ENCODE results near the gene DOCK1. TPM values are rescaled to one million over a fixed set of nuclear protein-coding genes. Genes with fewer than 3 reads are reported as not detected.

DOCK1 gene
- total RNA-seq, 2 donors from 2014 or later: 0.34 to 0.67 TPM

GRCh38 chr10:127337801-127338200 is 432.6 kb downstream of the DOCK1 start:
- Mint-ChIP-seq H3K4me3 (no peak overlapping the region), H3K27me3 (no peaks in the 10 kb centered on the region), H3K4me1 (no peaks in the 10 kb centered on the region), H3K27ac (no peak overlapping the region), H3K36me3 (ENCODE audit: low read depth) (no peaks in the 10 kb centered on the region), H3K9me3 (no peaks in the 10 kb centered on the region)
- ATAC-seq (replicated peaks): no peak

DNA sequence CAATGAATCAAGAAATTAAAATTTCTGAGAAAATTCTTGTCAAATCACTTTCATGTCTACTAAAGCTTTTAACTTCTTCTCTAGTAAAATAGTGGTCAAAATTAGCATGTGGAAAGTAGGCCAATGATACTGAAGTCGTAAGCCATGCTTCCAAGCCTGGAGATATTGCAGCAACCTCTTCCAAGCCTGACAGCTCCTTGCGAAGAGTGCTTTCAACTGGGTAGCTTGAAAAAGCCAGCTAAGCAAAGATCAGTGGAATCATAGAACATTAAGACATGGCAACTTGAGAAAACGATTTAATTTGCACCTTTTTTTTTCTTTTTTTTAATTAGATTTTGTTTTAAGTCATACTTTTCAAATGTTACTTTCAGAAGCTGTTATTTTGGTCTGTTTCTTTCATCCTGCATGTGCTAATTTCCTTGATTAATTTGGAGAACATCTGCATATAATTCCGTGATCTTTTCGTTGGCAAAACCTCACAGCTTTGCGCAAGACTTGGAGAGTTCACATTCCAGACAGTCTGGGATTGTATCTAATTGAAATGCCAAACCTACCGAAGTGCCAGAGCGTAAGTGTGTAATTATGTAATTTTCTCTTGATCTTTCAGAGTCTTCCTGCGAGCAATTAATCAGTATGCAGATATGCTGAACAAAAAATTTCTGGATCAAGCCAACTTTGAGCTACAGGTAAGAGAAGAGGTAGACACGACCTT is 433.3 kb downstream of the DOCK1 start:
- H3K27me3 Mint-ChIP-seq: no peaks in the 10 kb centered on the region
- no peak overlapping the region for H3K4me3 Mint-ChIP-seq
- no peaks in the 10 kb centered on the region for H3K4me1 Mint-ChIP-seq
- H3K9me3 Mint-ChIP-seq: no peaks in the 10 kb centered on the region
- H3K36me3 Mint-ChIP-seq (ENCODE audit: low read depth): no peaks in the 10 kb centered on the region
- ATAC-seq (replicated peaks): no peak
- no peak overlapping the region for H3K27ac Mint-ChIP-seq

DNA sequence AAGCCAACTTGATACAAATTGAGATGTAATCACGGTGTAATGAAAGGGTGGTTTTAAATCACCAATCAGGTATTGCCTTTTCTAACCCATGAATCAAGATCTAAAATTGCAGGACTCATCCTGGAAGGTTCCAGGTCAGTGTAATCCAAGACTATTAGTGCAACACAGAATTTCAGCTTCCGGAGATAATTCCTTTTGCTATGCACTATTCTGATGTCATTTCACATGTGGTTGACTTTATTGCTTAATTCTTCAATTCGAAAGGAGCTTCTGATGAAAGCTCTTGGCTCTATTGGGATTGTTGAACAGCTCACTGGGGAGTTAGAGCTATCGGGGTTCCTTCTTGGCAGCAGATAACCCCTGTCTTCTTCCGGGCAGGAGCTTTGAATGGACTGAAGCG is 438.6 kb downstream of the DOCK1 start:
- Mint-ChIP-seq H3K9me3 (no peaks in the 10 kb centered on the region), H3K27ac (no peak overlapping the region), H3K4me1 (no peaks in the 10 kb centered on the region), H3K4me3 (no peak overlapping the region), H3K27me3 (no peaks in the 10 kb centered on the region), H3K36me3 (ENCODE audit: low read depth) (no peaks in the 10 kb centered on the region)
- no peak for ATAC-seq (replicated peaks)

DNA sequence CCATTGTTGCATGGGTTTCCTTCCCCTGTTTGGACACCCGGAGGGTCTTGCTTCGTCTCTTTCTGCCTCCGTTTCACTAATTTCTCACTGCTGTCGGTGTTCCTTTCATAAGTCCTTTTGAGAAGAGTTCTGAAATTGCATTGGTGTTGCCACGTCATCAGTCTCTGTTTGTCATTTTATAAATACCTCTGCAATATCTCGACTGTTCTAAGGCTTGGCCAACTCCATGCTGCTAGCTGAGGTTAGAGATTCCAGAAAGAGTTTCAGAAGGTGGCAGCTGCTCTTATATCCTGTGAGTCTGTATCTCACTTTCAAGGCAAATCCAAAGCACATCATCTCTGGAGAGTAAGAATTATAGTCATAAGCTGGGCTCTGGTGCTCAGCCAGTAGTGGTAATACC is 439.1 kb downstream of the DOCK1 start:
- Mint-ChIP-seq H3K27ac (no peak overlapping the region), H3K36me3 (ENCODE audit: low read depth) (no peaks in the 10 kb centered on the region), H3K4me3 (no peak overlapping the region), H3K4me1 (no peaks in the 10 kb centered on the region), H3K27me3 (peaks cover 3% of the 10 kb centered on the region), H3K9me3 (no peaks in the 10 kb centered on the region)
- ATAC-seq (replicated peaks): no peak

DNA sequence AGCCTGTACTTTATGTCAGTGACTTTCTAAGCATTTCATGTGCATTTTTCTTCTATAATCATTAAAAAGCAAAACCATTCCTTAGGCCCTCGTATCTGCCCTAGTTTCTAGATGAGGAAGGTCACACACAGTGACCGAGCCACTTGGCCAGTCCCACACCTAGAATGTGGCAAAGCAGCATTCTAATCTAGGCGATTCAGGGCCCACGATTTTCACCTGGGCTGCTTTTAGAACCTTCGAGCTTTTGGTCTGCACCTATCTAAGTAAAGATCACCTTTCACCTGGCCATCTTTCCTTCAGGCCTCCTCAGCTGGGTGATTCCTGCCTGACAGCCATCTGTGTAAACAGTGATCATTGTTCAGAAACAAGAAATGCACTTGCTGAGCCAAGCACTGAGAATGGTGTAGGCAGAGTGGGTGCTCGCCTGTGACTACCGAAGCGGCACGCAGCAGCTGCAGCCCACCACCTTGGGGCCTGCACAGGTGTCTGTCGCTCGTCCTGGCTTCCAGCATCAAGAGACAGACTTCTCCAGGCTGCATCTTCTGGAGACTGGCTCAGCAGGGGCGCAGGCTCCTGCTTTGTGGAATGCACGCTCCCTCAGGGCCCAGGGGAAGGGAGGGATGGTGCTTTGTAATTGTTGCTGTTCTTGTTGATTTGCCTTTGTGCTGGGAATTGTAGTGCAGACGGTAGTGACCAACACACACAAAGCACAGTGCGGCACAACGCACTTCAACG is 440.2 kb downstream of the DOCK1 start:
- peaks cover 8% of the 10 kb centered on the region for H3K27me3 Mint-ChIP-seq
- H3K27ac Mint-ChIP-seq: no peak overlapping the region
- no peaks in the 10 kb centered on the region for H3K9me3 Mint-ChIP-seq
- H3K4me1 Mint-ChIP-seq: no peaks in the 10 kb centered on the region
- no peaks in the 10 kb centered on the region for H3K36me3 Mint-ChIP-seq (ENCODE audit: low read depth)
- no peak for ATAC-seq (replicated peaks)
- no peak overlapping the region for H3K4me3 Mint-ChIP-seq

- H3K27me3 Mint-ChIP-seq: peaks cover 13% of the 10 kb centered on the region
- peak; percentile 61 for ATAC-seq (replicated peaks)
- no peaks in the 10 kb centered on the region for H3K36me3 Mint-ChIP-seq (ENCODE audit: low read depth)
- no peaks in the 10 kb centered on the region for H3K9me3 Mint-ChIP-seq
- H3K4me3 Mint-ChIP-seq: no peak overlapping the region
- no peaks in the 10 kb centered on the region for H3K4me1 Mint-ChIP-seq
- no peak overlapping the region for H3K27ac Mint-ChIP-seq
These were observed 441.4 kb downstream of the DOCK1 start for GRCh38 chr10:127346604-127347003.

DNA sequence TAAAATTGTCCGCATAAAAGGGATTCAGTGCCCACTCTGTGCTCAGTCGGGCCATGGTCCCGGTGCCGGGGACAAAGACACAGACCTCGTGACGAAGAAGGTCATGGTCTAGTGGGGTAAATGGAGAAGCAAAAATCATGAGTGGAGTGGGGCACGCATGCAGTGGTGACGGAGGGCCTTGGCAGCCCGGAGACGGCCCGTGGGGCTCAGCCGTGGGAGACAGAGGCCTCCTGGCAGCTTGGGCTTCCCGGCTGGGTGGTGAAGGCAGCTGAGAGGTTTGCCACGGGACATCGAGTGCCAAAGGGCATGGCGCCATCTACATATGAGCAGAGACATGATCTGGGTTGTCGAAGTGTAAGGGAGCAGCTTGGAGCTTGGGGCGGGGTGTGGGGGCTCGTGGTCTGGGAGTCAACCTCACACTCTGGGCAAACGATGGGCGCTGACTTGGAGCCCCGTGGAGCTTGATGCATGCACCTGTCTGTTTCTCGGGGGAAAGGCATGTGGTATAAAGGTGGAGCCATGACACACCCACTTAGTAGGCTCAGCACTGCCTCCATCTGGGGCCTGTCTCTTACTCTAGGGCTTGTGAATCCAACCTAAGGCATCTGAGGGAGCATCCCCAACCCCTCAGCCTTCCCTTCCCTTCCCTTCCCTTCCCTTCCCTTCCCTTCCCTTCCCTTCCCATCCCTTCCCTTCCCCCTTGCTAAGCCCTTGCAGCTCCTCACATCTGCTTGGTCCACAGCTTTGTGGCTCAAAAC is 442.2 kb downstream of the DOCK1 start:
- Mint-ChIP-seq H3K4me3 (no peak overlapping the region), H3K36me3 (ENCODE audit: low read depth) (no peaks in the 10 kb centered on the region), H3K9me3 (no peaks in the 10 kb centered on the region), H3K27ac (no peak overlapping the region), H3K4me1 (no peaks in the 10 kb centered on the region), H3K27me3 (peaks cover 13% of the 10 kb centered on the region)
- ATAC-seq (replicated peaks): no peak

- Mint-ChIP-seq H3K36me3 (ENCODE audit: low read depth) (no peaks in the 10 kb centered on the region), H3K27ac (no peak overlapping the region), H3K4me1 (no peaks in the 10 kb centered on the region), H3K4me3 (no peak overlapping the region), H3K27me3 (peaks cover 13% of the 10 kb centered on the region), H3K9me3 (no peaks in the 10 kb centered on the region)
- no peak for ATAC-seq (replicated peaks)
These were observed 444.5 kb downstream of the DOCK1 start for GRCh38 chr10:127349737-127350136.

GRCh38 chr10:127351542-127351941 is 446.3 kb downstream of the DOCK1 start:
- no peak overlapping the region for H3K4me3 Mint-ChIP-seq
- H3K9me3 Mint-ChIP-seq: no peaks in the 10 kb centered on the region
- peaks cover 13% of the 10 kb centered on the region for H3K27me3 Mint-ChIP-seq
- no peaks in the 10 kb centered on the region for H3K36me3 Mint-ChIP-seq (ENCODE audit: low read depth)
- no peaks in the 10 kb centered on the region for H3K4me1 Mint-ChIP-seq
- no peak for ATAC-seq (replicated peaks)
- H3K27ac Mint-ChIP-seq: no peak overlapping the region

GRCh38 chr10:127353544-127353943 is 448.3 kb downstream of the DOCK1 start:
- no peak for ATAC-seq (replicated peaks)
- no peaks in the 10 kb centered on the region for H3K9me3 Mint-ChIP-seq
- H3K36me3 Mint-ChIP-seq (ENCODE audit: low read depth): no peaks in the 10 kb centered on the region
- no peak overlapping the region for H3K4me3 Mint-ChIP-seq
- no peak overlapping the region for H3K27ac Mint-ChIP-seq
- H3K27me3 Mint-ChIP-seq: peaks cover 13% of the 10 kb centered on the region
- no peaks in the 10 kb centered on the region for H3K4me1 Mint-ChIP-seq

DNA sequence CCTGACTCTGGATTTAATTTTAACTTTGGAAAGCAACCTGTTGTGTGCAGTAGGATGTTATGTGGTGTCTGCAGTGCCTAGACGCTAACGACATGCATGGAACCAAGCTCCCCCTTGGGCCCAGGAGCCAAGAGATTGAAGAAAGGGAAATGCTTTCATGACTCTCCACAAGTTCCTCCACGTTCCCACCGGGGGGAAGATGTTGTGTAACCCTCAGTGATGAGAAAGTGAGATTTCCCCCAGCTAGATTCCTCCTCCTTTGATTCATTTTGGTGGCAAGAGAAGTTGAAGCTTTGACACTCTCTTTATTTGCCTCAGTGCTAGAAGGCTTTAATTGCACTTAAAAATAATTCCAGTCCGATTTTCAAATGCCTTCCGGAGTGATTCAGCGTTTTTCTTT is 449.0 kb downstream of the DOCK1 start:
- no peaks in the 10 kb centered on the region for H3K9me3 Mint-ChIP-seq
- H3K27me3 Mint-ChIP-seq: peaks cover 11% of the 10 kb centered on the region
- H3K4me1 Mint-ChIP-seq: no peaks in the 10 kb centered on the region
- H3K4me3 Mint-ChIP-seq: no peak overlapping the region
- no peaks in the 10 kb centered on the region for H3K36me3 Mint-ChIP-seq (ENCODE audit: low read depth)
- no peak for ATAC-seq (replicated peaks)
- H3K27ac Mint-ChIP-seq: no peak overlapping the region

DNA sequence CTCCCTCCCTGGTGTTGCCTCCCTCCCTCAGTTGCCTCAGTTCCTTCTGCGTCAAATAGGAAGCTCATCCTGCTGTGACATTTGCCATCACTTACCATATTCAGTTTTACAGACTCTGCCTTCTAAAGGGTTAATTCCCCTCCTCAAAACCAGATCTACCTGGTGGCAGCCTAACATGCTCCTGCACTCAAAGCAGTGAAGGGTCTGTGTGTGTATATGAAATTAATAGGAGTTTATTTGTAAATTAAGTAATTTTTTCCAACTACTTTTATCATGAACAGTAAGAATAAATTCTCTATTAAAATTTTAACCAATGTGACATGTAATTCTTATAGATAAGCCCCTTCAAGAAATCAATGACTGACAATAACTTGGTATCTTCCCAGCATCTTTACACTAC is 449.8 kb downstream of the DOCK1 start:
- Mint-ChIP-seq H3K36me3 (ENCODE audit: low read depth) (no peaks in the 10 kb centered on the region), H3K27me3 (peaks cover 6% of the 10 kb centered on the region), H3K9me3 (no peaks in the 10 kb centered on the region), H3K4me3 (no peak overlapping the region), H3K27ac (no peak overlapping the region), H3K4me1 (no peaks in the 10 kb centered on the region)
- no peak for ATAC-seq (replicated peaks)

DNA sequence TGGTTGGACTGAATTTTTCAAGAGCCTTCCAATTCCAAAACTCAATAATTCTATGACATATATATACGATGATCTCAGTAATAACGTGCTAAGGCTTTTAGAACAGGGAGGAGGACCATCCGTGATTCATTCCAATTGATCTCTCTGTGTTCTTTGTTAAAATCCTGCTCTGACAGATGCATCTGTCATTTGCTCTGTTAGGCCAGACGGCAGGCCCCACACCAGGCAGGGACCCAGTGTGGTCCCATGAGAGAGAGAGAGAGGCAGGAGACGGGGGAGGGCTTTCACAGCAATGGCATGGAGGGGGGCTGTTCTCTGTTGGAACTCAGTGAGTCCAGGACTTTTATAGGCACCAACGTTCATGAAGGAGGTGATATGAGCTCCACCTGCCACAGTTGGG is 451.1 kb downstream of the DOCK1 start:
- no peak for ATAC-seq (replicated peaks)
- no peaks in the 10 kb centered on the region for H3K36me3 Mint-ChIP-seq (ENCODE audit: low read depth)
- no peaks in the 10 kb centered on the region for H3K27me3 Mint-ChIP-seq
- no peaks in the 10 kb centered on the region for H3K9me3 Mint-ChIP-seq
- no peaks in the 10 kb centered on the region for H3K4me1 Mint-ChIP-seq
- no peak overlapping the region for H3K4me3 Mint-ChIP-seq
- H3K27ac Mint-ChIP-seq: no peak overlapping the region

DNA sequence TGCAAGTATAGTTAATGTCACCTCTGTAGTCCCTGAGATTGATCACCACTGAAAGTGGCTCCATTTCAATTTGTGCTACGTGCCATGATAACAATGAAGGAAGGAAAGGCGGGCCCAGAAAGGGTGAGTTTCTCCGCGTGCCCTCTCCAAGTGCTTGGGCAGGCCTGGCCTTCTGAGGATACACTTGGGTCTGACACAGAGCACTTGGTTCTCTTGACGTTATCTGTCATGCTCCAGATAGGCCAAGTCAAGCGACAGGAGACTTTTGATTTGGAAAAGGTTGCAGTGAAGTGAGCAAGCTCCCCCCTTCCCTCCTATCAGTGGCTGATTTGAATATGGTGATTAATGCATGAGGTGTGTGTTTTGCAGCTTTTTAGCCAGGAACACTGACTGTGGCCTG is 452.0 kb downstream of the DOCK1 start:
- Mint-ChIP-seq H3K36me3 (ENCODE audit: low read depth) (no peaks in the 10 kb centered on the region), H3K27me3 (no peaks in the 10 kb centered on the region), H3K27ac (no peak overlapping the region), H3K4me3 (no peak overlapping the region), H3K9me3 (no peaks in the 10 kb centered on the region), H3K4me1 (no peaks in the 10 kb centered on the region)
- no peak for ATAC-seq (replicated peaks)

DNA sequence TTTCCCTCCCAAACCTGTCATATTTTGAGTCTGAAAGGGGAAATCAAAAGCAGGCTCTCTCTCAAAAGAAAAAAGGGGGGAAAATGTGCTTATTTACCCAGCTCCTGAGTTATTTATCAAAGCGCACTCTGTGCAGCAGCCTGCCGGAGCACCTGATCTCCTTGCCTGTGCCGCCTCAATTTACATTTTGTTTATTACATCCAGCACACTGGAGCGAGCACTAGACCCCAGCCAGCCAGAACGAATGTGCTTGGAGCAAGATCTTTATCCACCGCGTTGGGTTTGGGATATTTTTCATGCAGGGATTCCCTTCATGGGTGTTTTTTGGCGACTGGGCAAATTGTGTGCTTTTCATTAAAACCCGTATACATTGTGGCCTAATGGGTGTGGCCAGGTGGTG is 453.1 kb downstream of the DOCK1 start:
- no peaks in the 10 kb centered on the region for H3K36me3 Mint-ChIP-seq (ENCODE audit: low read depth)
- no peaks in the 10 kb centered on the region for H3K9me3 Mint-ChIP-seq
- H3K4me3 Mint-ChIP-seq: no peak overlapping the region
- no peaks in the 10 kb centered on the region for H3K27me3 Mint-ChIP-seq
- H3K4me1 Mint-ChIP-seq: no peaks in the 10 kb centered on the region
- no peak overlapping the region for H3K27ac Mint-ChIP-seq
- ATAC-seq (replicated peaks): no peak
